GM21390 (cell line): ENCODE data around the gene KIF19.

Experiments
- ATAC-seq: cut with Tn5 transposase; IDR thresholded peaks from one replicate; pipeline ENCODE4 v1.9.1; 2021; ENCODE audit not compliant: unreplicated experiment

KIF19 gene

GRCh38 chr17:74359916-74360315, 33.9 kb downstream of the KIF19 start:
- no peak for ATAC-seq

- ATAC-seq: no peak
These were observed 34.8 kb downstream of the KIF19 start for GRCh38 chr17:74360899-74361229.

- no peak for ATAC-seq
These were observed 35.4 kb downstream of the KIF19 start, which contains the start of gene BTBD17 for GRCh38 chr17:74361230-74362068. Gene BTBD17 (minus strand): TSS chr17:74361868. CDS start chr17:74361819, 49 bp downstream.

DNA sequence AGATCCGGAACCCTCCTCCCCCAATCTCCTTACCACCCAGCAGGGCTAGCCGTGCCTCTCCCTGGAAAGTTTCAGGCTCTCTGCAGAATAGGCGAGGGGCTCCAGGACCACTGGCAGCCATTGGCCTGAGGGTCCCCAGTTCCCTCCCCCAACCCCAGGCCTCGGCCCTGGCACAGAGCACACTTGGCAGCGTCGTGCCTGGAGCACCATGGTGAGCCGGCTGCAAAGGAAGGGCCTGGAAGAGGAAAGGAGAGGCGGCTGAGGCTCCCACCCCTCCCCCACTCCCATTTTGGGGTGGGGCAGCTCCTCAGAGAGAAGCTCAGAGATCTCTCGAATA, 36.0 kb downstream of the KIF19 start:
- no peak for ATAC-seq

- no peak for ATAC-seq
These were observed 36.9 kb downstream of the KIF19 start for GRCh38 chr17:74362810-74363498.

GRCh38 chr17:74367206-74367605, 41.2 kb downstream of the KIF19 start, which contains the start of gene GPR142:
Gene GPR142 (plus strand): TSS chr17:74367506. CDS start chr17:74369541, 2,035 bp downstream.
- no peak for ATAC-seq

- no peak for ATAC-seq
These were observed 42.5 kb downstream of the KIF19 start for GRCh38 chr17:74368341-74369081.

DNA sequence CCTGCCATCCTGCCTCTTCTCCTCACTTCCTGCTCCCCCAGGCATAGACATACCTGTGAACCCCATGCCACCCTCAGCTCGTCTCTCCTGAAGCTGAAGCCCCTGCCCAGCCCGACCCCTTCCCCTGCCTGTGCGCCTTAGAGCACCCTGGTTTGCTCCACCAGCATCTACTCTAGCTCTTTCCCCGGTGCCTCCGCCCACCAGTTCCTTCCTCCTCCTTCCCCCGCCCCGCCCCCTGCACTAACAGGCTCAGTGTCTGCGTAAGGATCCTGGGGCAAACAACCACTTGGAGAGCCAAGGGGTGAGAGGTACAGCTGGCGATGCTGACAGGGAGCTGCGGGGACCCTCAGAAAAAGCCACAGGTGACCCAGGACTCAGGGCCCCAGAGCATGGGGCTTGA, 43.2 kb downstream of the KIF19 start:
- ATAC-seq: no peak

- ATAC-seq: no peak
These were observed 43.9 kb downstream of the KIF19 start for GRCh38 chr17:74369665-74370490.

DNA sequence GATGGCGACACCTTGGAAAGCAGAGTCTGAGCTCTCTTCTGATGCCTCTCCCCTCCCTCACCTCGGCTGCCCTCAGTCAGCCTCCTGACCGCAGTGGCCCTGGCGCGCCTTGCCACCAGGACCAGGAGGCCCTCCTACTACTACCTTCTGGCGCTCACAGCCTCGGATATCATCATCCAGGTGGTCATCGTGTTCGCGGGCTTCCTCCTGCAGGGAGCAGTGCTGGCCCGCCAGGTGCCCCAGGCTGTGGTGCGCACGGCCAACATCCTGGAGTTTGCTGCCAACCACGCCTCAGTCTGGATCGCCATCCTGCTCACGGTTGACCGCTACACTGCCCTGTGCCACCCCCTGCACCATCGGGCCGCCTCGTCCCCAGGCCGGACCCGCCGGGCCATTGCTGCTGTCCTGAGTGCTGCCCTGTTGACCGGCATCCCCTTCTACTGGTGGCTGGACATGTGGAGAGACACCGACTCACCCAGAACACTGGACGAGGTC, 45.7 kb downstream of the KIF19 start:
- ATAC-seq: no peak

- no peak for ATAC-seq
These were observed 46.4 kb downstream of the KIF19 start for GRCh38 chr17:74372426-74372825.

GRCh38 chr17:74373838-74374606, 48.0 kb downstream of the KIF19 start:
- no peak for ATAC-seq

- ATAC-seq: no peak
These were observed 48.8 kb downstream of the KIF19 start for GRCh38 chr17:74374858-74375257.

GRCh38 chr17:74379495-74380085, 53.6 kb downstream of the KIF19 start:
- ATAC-seq: peak; percentile 74

DNA sequence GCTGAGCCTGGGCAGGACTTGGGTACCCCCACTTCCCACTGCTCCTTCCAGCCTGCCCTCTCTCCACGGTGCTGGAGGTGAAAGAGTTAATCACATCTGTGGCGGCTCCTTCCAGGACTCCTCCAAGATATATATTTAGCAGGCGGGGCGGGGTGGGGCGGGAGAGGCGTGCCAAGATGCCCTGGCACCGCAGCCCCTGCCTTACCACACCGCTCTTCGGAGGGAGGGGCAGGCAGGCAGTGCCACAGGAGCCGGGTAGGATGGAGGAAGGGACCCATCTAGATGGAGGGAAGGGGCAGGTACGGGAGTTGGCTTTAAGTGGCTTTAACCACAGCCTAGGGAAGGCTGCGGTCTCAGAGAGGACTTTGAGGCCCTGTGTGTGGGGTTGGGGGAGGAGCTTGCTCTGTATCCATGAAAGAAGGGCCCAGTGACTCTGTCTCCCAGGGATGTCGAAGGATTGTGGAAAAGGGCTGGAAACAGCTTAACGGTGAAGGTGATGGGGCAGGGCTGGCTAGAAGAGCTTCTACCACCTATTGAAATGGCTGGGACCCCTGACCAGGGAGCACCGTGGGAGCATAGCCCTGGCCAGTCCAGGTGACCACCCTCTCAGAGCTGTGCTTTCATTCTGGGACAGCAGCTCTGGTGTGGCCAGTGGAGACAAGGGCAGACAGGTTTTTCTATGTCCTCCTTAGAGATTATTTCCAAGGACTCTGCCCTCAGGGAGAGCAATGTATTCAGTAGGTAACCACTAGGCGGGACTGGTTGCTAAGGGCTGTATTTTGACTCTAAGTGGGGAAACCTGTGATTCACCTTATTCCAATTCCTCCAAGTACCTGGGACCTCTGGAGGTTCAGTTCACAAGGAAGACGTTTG, 54.3 kb downstream of the KIF19 start:
- no peak for ATAC-seq

GRCh38 chr17:74380959-74381808, 55.2 kb downstream of the KIF19 start:
- no peak for ATAC-seq

- no peak for ATAC-seq
These were observed 57.1 kb downstream of the KIF19 start for GRCh38 chr17:74383141-74383540.

DNA sequence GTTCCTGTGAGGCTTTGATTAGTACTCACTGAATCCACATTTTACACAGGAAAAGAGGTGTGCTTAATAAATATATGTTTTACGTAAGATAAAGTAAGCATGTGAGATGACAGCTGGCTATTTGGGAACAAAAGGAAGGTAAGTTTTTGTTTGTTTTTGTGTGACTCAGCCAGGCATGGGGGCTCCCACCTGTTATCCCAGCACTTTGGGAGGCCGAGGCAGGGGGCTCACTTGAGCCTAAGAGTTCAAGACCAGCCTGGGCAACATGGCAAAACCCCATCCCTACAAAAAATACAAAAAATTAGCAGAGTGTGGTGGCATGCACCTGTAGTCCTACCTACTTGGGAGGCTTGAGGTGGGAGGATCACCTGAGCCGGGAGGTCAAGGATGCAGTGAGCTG, 59.2 kb downstream of the KIF19 start:
- no peak for ATAC-seq
